Stimulated activated memory B cell treated with anti-CD40 and anti-IgM and Interleukin-4, amounts not matched to agents 10 μg/mL and 1 μg/mL and 100 μg/mL, for 72 hours (primary cell): ENCODE measurements around the gene ZNF219.
"Not testable (repeated sequence)": the region's sequence is repeated elsewhere in the genome, so short reads cannot be mapped to it uniquely, and the experiment has no call there.

Experiments used
- ATAC-seq: fragments of 150-1000 bp; cut with Tn5 transposase; 2 replicates; pipeline ENCODE4 v1.10.0; 2021
- H3K27ac Mint-ChIP-seq: one replicate; pipeline ENCODE4 v1.8.0; 2022; ENCODE audit warnings: mild to moderate bottlenecking, mixed read lengths
- H3K27me3 Mint-ChIP-seq: one replicate; pipeline ENCODE4 v1.8.0; 2022; ENCODE audit warnings: mixed read lengths
- H3K36me3 Mint-ChIP-seq: one replicate; pipeline ENCODE4 v1.8.0; 2022; ENCODE audit warnings: mixed read lengths
- H3K4me1 Mint-ChIP-seq: one replicate; pipeline ENCODE4 v1.8.0; 2022; ENCODE audit warnings: mixed read lengths
- H3K4me3 Mint-ChIP-seq: one replicate; pipeline ENCODE4 v1.8.0; 2022; ENCODE audit warnings: mild to moderate bottlenecking, moderate library complexity, mixed read lengths
- H3K9me3 Mint-ChIP-seq: one replicate; pipeline ENCODE4 v1.8.0; 2022; ENCODE audit warnings: mixed read lengths

ZNF219 gene

GRCh38 chr14:21053184-21054122 lies 45.0 kb downstream of the ZNF219 start:
- Mint-ChIP-seq H3K4me3 (no peak overlapping the region), H3K4me1 (no peaks in the 10 kb centered on the region)

GRCh38 chr14:21050597-21050996 lies 47.9 kb downstream of the ZNF219 start:
- ATAC-seq: no peak
- Mint-ChIP-seq H3K4me1 (no peaks in the 10 kb centered on the region), H3K9me3 (no peaks in the 10 kb centered on the region), H3K4me3 (no peak overlapping the region), H3K27me3 (peaks cover 19% of the 10 kb centered on the region), H3K27ac (no peak overlapping the region), H3K36me3 (no peaks in the 10 kb centered on the region)

More at GRCh38 chr14:21053184-21054122, 45.0 kb downstream of the ZNF219 start:
- Mint-ChIP-seq H3K36me3 (no peaks in the 10 kb centered on the region), H3K27me3 (peaks cover 25% of the 10 kb centered on the region), H3K27ac (no peak overlapping the region), H3K9me3 (no peaks in the 10 kb centered on the region)
- ATAC-seq: no peak

- Mint-ChIP-seq H3K4me3 (no peak overlapping the region), H3K9me3 (no peaks in the 10 kb centered on the region), H3K27me3 (peaks cover 31% of the 10 kb centered on the region), H3K36me3 (no peaks in the 10 kb centered on the region), H3K4me1 (no peaks in the 10 kb centered on the region), H3K27ac (no peak overlapping the region)
- no peak for ATAC-seq
Observed at GRCh38 chr14:21049271-21049673, 49.2 kb downstream of the ZNF219 start.

GRCh38 chr14:21048638-21049037 lies 49.8 kb downstream of the ZNF219 start:
- Mint-ChIP-seq H3K27me3 (peaks cover 31% of the 10 kb centered on the region), H3K27ac (no peak overlapping the region), H3K4me3 (no peak overlapping the region), H3K9me3 (no peaks in the 10 kb centered on the region), H3K4me1 (no peaks in the 10 kb centered on the region), H3K36me3 (no peaks in the 10 kb centered on the region)
- ATAC-seq: no peak

- H3K27ac Mint-ChIP-seq: no peak overlapping the region
- no peaks in the 10 kb centered on the region for H3K36me3 Mint-ChIP-seq
- H3K9me3 Mint-ChIP-seq: no peaks in the 10 kb centered on the region
- no peaks in the 10 kb centered on the region for H3K4me1 Mint-ChIP-seq
- peaks cover 36% of the 10 kb centered on the region for H3K27me3 Mint-ChIP-seq
- no peak for ATAC-seq
- H3K4me3 Mint-ChIP-seq: no peak overlapping the region
Observed at GRCh38 chr14:21047378-21047781, 51.1 kb downstream of the ZNF219 start.

GRCh38 chr14:21043974-21044618 lies 54.4 kb downstream of the ZNF219 start:
- ATAC-seq: no peak
- H3K36me3 Mint-ChIP-seq: no peaks in the 10 kb centered on the region
- no peak overlapping the region for H3K27ac Mint-ChIP-seq
- H3K9me3 Mint-ChIP-seq: no peaks in the 10 kb centered on the region
- no peak overlapping the region for H3K4me3 Mint-ChIP-seq
- no peaks in the 10 kb centered on the region for H3K4me1 Mint-ChIP-seq
- H3K27me3 Mint-ChIP-seq: peaks cover 38% of the 10 kb centered on the region

GRCh38 chr14:21043387-21043973 lies 55.0 kb downstream of the ZNF219 start:
- ATAC-seq: no peak
- Mint-ChIP-seq H3K4me1 (no peaks in the 10 kb centered on the region), H3K36me3 (no peaks in the 10 kb centered on the region), H3K27ac (no peak overlapping the region), H3K27me3 (peaks cover 38% of the 10 kb centered on the region), H3K4me3 (no peak overlapping the region), H3K9me3 (no peaks in the 10 kb centered on the region)

GRCh38 chr14:21042918-21043317 lies 55.5 kb downstream of the ZNF219 start:
- Mint-ChIP-seq H3K27me3 (peaks cover 38% of the 10 kb centered on the region), H3K4me3 (no peak overlapping the region), H3K36me3 (no peaks in the 10 kb centered on the region), H3K9me3 (no peaks in the 10 kb centered on the region), H3K4me1 (no peaks in the 10 kb centered on the region), H3K27ac (no peak overlapping the region)
- ATAC-seq: no peak

GRCh38 chr14:21041676-21042433 lies 56.6 kb downstream of the ZNF219 start, which contains the start of gene RNASE7:
Gene RNASE7, plus strand, starts transcription at chr14:21042362. Its CDS starts 631 bp downstream, at chr14:21042993.
- peaks cover 41% of the 10 kb centered on the region for H3K27me3 Mint-ChIP-seq
- no peaks in the 10 kb centered on the region for H3K36me3 Mint-ChIP-seq
- H3K9me3 Mint-ChIP-seq: no peaks in the 10 kb centered on the region
- ATAC-seq: no peak
- no peak within 1 kb of the TSS for H3K27ac Mint-ChIP-seq
- no peak within 1 kb of the TSS for H3K4me3 Mint-ChIP-seq
- H3K4me1 Mint-ChIP-seq: no peaks in the 10 kb centered on the region

- H3K4me1 Mint-ChIP-seq, ATAC-seq, H3K4me3 Mint-ChIP-seq, H3K36me3 Mint-ChIP-seq, H3K27ac Mint-ChIP-seq, H3K9me3 Mint-ChIP-seq: not testable (repeated sequence)
- peaks cover 50% of the 10 kb centered on the region for H3K27me3 Mint-ChIP-seq
Observed at GRCh38 chr14:21040941-21041340, 57.5 kb downstream of the ZNF219 start.

- H3K27me3 Mint-ChIP-seq: peaks cover 49% of the 10 kb centered on the region
- no peaks in the 10 kb centered on the region for H3K9me3 Mint-ChIP-seq
- no peaks in the 10 kb centered on the region for H3K4me1 Mint-ChIP-seq
- no peak overlapping the region for H3K27ac Mint-ChIP-seq
- no peak overlapping the region for H3K4me3 Mint-ChIP-seq
- H3K36me3 Mint-ChIP-seq: no peaks in the 10 kb centered on the region
- ATAC-seq: no peak
Observed at GRCh38 chr14:21040370-21040925, 58.0 kb downstream of the ZNF219 start.
